SKM-1 treated with dmso at 0.1 percent for 144 hours (cell line): Measurements from ENCODE around the gene TBPL1.
"Not testable (repeated sequence)": the region's sequence is repeated elsewhere in the genome, so short reads cannot be mapped to it uniquely, and the experiment has no call there.

Experiments used
- DNase-seq: peaks from one replicate; lab custom pipeline; 2025; ENCODE audit not compliant: unreplicated experiment; lab: John Stamatoyannopoulos, UW

TBPL1 gene

GRCh38 chr6:133973109-133973971, 20.3 kb downstream of the TBPL1 start:
- DNase-seq: peak; percentile 58

DNA sequence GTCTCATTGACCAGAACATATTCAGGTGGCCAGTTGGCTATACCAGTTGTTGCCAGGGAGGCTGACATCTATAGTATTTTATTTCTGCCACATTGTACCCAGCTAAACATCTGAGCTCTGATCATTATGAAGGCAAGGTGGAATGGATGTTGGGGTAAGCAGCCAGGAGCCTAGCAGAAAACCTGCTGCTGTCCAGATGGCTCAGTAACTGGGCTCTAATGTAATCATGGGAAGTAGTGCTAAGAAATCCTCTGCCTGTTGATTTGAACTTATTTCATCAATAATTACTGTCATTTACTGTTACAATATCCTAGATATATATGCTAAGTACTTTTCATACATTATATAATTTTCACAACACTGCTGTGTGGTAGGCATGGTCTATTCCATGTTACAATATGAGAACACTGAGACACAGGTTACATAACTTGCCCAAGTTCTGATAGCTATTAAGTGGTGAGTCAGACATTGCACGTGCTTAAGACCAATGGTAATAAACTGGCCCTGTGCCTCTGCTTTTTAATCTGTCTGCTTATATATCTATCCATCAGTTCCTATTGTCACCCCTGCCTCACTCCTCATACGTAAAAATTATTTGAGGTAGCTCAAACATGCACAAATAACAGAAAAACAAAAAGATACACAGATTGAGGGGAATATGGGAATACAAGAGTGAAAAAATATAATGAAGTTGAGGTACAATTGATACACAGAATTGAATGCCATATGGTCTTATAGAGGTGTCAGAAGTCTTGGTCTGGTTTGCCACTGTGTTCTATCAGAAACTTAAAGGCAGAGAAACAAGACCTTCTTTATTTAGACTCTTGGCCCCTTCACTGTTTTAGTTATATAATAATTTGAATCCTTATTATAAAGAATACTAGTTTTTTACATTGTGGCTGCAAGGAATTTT, 25.2 kb downstream of the TBPL1 start:
- DNase-seq: no peak

- no peak for DNase-seq
These were observed 25.8 kb downstream of the TBPL1 start for GRCh38 chr6:133978896-133979240.

DNA sequence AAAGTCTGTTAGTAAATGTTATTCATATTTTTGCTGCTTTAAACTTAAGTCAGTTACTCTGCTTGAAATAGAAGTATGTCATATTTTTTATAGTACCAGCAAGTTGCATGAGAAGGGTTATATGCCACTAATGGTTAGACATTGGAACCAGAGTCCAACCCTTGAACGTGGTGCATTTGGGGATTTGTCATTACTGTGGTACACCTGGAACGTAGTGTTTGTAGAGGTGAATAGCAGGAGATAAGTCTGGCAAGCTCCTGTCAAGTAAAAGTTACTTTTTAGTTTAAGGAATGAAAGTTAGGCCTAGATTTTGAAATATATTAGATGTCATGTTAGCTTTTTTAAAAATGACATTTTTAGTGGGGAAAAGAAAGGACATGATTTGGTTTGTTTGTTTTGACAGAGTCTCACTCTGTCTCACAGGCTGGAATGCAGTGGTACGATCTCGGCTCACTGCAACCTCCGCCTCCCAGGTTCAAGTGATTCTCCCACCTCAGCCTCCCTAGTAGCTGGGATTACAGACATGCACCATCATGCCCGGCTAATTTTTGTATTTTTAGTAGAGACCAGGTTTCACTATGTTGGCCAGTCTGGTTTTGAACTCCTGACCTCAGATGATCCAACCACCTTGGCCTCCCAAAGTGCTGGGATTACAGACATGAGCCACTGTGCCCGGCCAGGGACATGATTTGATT, 26.4 kb downstream of the TBPL1 start:
- DNase-seq: not testable (repeated sequence)

DNA sequence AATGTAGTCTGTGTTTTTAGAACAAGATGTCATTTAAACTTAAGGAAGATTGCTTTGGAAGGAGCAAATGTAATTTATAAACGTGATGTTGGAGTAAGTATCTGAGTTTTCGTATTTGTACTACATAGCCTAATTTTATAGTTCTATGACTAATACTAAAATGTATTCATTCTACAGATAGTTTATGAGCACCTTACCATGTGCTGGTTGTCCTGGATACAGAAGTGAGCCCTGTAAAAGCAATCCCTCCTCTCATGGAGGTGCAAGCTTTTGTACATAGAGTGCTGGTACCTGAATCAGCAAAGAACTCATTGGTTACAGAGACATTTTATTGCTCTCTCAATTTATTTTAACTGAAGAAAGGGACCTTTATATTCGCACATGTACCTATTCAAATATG, 27.1 kb downstream of the TBPL1 start:
- no peak for DNase-seq

DNA sequence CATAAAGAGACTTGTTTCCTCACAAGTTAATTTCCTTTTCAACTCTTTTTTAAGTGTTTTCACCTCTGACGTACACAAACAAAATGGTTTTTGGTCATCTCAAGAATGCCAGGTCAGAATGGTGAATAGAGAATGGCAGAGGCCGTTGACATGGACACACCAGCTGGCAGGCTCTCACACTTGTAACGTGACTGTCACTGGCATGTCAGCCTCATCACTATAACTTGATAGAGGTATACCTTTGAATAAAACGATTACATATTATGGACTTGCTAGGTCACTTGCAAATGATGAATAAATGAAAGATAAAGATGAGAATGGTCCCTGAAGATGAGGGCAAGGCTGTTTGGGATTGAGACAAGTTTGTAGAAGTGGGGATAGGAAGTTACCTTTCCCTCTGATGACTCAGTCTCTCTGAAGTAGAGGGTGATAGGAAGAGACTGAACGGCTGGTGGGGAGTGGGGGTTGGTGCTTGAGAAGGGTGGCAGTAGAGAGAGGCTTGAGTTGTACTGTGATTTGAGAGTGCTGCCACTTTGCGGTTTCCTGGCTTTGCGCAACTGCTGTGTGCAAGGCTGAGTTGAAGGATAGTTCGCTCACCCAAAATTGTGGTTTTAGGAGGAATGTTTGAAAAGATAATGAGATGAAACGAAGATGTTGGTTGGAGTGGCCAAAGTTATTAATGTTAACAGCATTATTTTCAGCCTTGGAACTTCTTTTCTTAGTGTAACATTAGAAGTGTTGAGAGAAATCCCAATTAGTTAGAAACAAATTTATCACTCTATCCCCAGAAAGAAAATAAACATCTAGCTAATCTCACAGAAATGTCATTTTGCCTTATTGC, 30.3 kb downstream of the TBPL1 start:
- DNase-seq: peak; percentile 90

DNA sequence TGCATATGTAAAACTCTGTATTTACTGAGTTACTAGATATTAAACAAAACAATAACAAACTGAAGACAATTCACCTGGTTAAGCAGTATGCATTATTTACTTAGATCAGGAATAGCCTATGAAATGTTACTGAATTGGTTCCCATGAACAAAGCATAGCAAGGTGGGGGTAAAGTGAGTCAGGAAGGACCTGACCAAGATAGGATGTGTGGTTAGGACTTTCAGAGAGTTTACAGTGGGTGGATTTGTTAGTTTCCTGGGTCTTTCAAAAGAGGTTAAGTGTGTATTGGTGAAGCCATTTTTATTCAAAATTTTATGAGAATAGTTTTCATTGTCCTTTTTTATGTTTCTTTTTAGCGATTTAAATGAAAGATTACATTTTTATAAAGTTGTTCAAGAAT, 32.9 kb downstream of the TBPL1 start:
- no peak for DNase-seq

- no peak for DNase-seq
These were observed 33.9 kb downstream of the TBPL1 start for GRCh38 chr6:133986942-133987341.

- DNase-seq: no peak
These were observed 36.5 kb downstream of the TBPL1 start for GRCh38 chr6:133989525-133989924.

GRCh38 chr6:133990321-133990720, 37.3 kb downstream of the TBPL1 start:
- no peak for DNase-seq

GRCh38 chr6:133991096-133991593, 38.1 kb downstream of the TBPL1 start:
- DNase-seq: no peak

GRCh38 chr6:133992992-133993680, 40.1 kb downstream of the TBPL1 start:
- no peak for DNase-seq

- no peak for DNase-seq
These were observed 42.3 kb downstream of the TBPL1 start for GRCh38 chr6:133995296-133995695.

- DNase-seq: no peak
These were observed 42.7 kb downstream of the TBPL1 start for GRCh38 chr6:133995758-133996157.

- no peak for DNase-seq
These were observed 44.2 kb downstream of the TBPL1 start for GRCh38 chr6:133997267-133997666.

- DNase-seq: no peak
These were observed 46.3 kb downstream of the TBPL1 start for GRCh38 chr6:133999305-133999704.

- no peak for DNase-seq
These were observed 47.4 kb downstream of the TBPL1 start for GRCh38 chr6:134000443-134000842.

GRCh38 chr6:134002821-134003220, 49.8 kb downstream of the TBPL1 start:
- DNase-seq: no peak

- no peak for DNase-seq
These were observed 50.5 kb downstream of the TBPL1 start for GRCh38 chr6:134003542-134003951.

DNA sequence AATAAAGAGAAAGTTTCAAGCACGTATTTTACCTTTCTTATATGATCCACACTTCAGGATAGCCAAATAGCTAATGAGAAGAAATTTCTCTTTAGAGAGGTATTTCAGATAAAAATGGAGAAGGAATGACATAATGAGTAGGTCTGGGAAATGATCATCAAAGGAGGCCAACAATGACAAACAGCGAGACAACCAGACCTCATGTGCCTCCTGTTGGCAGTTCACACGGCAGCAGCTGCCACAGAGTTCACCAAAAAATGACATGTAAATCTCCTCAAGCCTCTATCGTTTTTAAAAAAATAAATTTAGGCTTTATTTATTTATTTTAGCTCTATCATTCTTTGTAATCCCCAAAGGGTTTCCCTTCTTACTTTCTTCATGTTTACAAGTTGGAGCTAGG, 51.7 kb downstream of the TBPL1 start:
- DNase-seq: no peak
